ENCODE results near the gene ERICH6B.

ERICH6B gene

DNA sequence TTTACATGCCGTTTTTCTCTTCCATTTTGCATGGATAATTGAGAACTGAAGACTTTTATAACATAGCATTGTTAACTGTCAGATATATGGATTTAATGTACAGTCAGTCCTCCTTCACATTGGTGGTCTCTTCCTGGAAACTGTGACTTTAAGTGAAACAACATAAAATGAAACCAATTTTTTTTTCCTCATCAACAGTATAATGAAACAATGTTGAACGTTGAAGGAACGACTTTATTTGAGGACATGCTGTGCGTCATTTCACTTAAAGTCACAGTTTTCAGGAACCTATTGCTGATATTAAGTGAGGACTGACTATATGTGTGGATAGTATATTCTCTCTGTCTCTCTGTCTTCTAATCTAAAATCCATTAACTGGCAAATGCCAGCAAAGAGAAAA lies 96.0 kb downstream of the ERICH6B start:
- Histone ChIP-seq H3K9me3 (ENCODE audit: insufficient read depth, low read depth, low read length) (no peaks in the 10 kb centered on the region), H3K9ac (ENCODE audit: low read depth, low read length) (no peak overlapping the region), H3K27me3 (ENCODE audit: insufficient read depth, low read length) (no peaks in the 10 kb centered on the region), H3K36me3 (ENCODE audit: insufficient read depth, low read length) (peaks cover 79% of the 10 kb centered on the region), H3K4me1 (ENCODE audit: insufficient read depth, low read length) (peaks cover 1% of the 10 kb centered on the region; the same call in 1 of the 2 replicates), H3K4me3 (ENCODE audit: low read length) (no peak overlapping the region), H3K27ac (ENCODE audit: low read depth, low read length) (no peak overlapping the region)
- WGBS = 97% methylated on average over 3 of the region's 4 CpGs

DNA sequence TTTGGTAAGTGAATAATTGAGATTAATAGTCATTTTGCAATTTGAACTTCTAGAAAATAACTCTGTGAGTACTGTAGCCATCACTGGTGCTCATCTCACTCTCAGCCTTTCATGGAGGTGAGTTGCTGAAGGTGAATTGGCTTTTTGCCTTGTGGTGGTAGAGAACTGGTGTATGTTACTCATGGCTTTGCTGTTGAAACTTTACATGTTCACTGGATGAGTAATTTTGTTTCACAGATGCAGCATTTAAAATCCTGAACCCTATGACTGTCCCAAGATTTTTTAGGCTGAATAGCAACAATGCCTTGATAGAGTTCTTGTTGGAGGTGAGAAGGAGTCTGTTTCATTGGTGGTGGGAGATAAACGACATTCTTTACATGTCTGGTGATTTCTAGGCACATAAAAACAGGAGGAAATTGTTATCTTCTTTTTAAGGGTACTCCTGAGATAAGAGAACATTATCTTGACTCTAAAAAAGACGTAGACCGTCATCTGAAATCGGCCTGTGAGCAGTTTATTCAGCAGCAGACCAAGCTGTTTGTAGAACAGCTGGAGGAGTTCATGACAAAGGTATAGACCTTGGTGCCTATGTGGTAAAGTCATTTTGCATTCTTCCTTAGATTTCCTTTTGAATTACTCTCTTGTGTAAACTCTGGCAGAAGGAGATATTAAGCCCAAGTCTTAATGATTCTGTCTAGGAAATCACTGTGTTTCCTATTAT lies 96.9 kb downstream of the ERICH6B start:
- Histone ChIP-seq H3K27ac (ENCODE audit: low read depth, low read length) (no peak overlapping the region), H3K27me3 (ENCODE audit: insufficient read depth, low read length) (no peaks in the 10 kb centered on the region), H3K4me3 (ENCODE audit: low read length) (no peak overlapping the region), H3K9ac (ENCODE audit: low read depth, low read length) (no peak overlapping the region), H3K36me3 (ENCODE audit: insufficient read depth, low read length) (peaks cover 75% of the 10 kb centered on the region), H3K4me1 (ENCODE audit: insufficient read depth, low read length) (no peaks in the 10 kb centered on the region), H3K9me3 (ENCODE audit: insufficient read depth, low read depth, low read length) (no peaks in the 10 kb centered on the region)
- 89% methylated on average over 4 of the region's 4 CpGs for WGBS

DNA sequence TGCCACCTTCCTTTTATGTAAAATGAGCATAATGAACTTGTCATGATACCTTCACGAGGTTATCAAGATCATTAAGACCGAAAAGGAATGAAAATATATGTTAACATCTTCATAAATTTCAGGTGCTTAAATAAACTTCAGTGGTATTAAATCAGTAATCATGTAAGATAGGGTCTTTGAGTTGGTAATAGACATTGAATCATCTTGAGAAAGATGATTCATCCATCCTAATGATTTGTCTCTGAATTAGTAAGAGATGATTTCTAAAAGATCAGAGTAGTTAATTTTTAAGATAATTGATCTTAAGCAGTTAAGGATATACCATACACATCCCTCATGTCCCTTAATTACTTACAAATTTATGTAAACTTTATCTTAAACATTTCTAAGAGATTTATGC lies 98.8 kb downstream of the ERICH6B start:
- no peaks in the 10 kb centered on the region for H3K9me3 ChIP-seq (ENCODE audit: insufficient read depth, low read depth, low read length)
- H3K4me3 ChIP-seq (ENCODE audit: low read length) = no peak overlapping the region
- H3K4me1 ChIP-seq (ENCODE audit: insufficient read depth, low read length) = no peaks in the 10 kb centered on the region
- no peaks in the 10 kb centered on the region for H3K27me3 ChIP-seq (ENCODE audit: insufficient read depth, low read length)
- WGBS = 100% methylated on average over 2 of the region's 2 CpGs
- peaks cover 81% of the 10 kb centered on the region for H3K36me3 ChIP-seq (ENCODE audit: insufficient read depth, low read length)
- no peak overlapping the region for H3K9ac ChIP-seq (ENCODE audit: low read depth, low read length)
- no peak overlapping the region for H3K27ac ChIP-seq (ENCODE audit: low read depth, low read length)

DNA sequence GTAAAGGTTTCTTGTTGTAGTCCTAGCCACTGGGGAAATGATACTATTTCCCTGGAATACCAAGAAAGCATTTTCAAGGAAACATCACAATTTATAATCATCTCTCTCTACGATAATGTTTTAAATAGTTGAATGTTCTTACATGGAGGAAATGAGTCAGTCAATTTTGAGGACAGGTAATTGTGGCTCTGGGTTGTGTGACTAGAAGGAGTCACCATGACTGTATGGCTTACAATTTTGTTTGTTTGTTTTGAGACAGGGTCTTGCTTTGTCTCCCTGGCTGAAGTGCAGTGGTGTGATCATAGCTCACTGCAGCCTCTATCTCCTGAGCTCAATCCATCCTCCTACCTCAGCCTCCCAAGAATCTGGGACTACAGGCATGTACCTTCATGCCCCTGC lies 103.4 kb downstream of the ERICH6B start:
- no peak overlapping the region for H3K4me3 ChIP-seq (ENCODE audit: low read length)
- peaks cover 80% of the 10 kb centered on the region for H3K36me3 ChIP-seq (ENCODE audit: insufficient read depth, low read length)
- no peak overlapping the region for H3K9ac ChIP-seq (ENCODE audit: low read depth, low read length)
- H3K9me3 ChIP-seq (ENCODE audit: insufficient read depth, low read depth, low read length) = no peaks in the 10 kb centered on the region
- H3K4me1 ChIP-seq (ENCODE audit: insufficient read depth, low read length) = no peaks in the 10 kb centered on the region
- H3K27ac ChIP-seq (ENCODE audit: low read depth, low read length) = no peak overlapping the region
- 100% methylated on average over 1 of the region's 1 CpG for WGBS
- no peaks in the 10 kb centered on the region for H3K27me3 ChIP-seq (ENCODE audit: insufficient read depth, low read length)

DNA sequence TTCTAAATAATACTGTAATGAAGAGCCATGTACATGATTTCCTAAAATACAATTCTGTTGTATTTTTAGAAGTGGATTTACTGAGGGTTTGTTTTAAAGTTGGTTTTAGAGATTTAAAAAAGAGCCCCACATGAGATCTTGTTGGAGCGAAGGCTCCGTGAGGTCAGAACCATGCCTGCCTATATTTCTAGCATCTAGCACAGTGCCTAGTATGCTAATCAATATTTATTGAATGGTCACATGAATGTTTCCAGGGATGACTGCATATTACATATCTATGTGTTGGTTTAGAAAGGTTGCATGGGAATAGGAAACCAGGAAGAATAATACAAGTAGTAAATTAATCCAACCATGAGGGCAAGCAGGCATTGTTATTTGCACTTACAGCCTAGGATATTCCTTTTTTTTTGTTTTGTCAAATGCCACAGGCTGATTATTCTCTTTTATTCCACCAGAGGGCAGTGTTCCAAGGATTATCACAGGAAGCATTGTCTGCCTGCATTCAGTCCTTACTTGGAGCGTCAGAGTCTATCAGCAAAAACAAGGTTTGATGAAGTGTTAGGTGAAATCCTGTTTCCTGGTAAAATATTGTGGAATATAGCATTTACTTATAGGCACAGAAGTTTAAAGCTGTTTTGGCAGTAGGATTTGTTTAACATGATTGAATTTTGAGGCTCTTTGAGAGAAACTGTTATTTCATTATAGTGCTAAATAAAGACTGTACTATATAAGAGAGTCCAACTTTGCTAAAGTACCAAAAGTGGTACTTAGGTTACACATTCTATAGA lies 104.0 kb downstream of the ERICH6B start:
- Histone ChIP-seq H3K4me3 (ENCODE audit: low read length) (no peak overlapping the region), H3K27me3 (ENCODE audit: insufficient read depth, low read length) (no peaks in the 10 kb centered on the region), H3K36me3 (ENCODE audit: insufficient read depth, low read length) (peaks cover 80% of the 10 kb centered on the region), H3K27ac (ENCODE audit: low read depth, low read length) (no peak overlapping the region), H3K9ac (ENCODE audit: low read depth, low read length) (no peak overlapping the region), H3K9me3 (ENCODE audit: insufficient read depth, low read depth, low read length) (no peaks in the 10 kb centered on the region), H3K4me1 (ENCODE audit: insufficient read depth, low read length) (no peaks in the 10 kb centered on the region)
- WGBS = 86% methylated on average over 3 of the region's 3 CpGs

DNA sequence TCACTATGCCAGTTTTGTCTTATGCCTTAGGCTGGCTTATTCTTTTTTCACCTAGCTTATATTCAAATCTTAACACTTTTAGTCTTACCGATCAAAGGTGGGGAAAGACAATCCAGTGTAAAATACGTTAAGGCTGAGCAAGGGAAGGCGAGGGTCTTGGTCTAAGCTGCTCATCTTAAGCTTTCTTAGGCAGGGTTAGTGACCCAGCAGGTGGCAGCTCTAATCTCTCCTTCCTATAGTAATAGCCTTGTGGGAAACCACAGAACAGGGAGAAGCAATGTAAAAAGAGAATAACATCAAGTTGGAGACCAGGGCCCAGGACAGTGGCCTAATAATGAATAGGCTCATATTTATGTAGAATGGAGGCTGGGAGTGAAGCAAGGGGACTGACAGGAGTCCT lies 104.9 kb downstream of the ERICH6B start:
- whole genome bisulfite sequencing = 94% methylated on average over 3 of the region's 3 CpGs
- Histone ChIP-seq H3K4me3 (ENCODE audit: low read length) (no peak overlapping the region), H3K27me3 (ENCODE audit: insufficient read depth, low read length) (no peaks in the 10 kb centered on the region), H3K36me3 (ENCODE audit: insufficient read depth, low read length) (peaks cover 80% of the 10 kb centered on the region), H3K9me3 (ENCODE audit: insufficient read depth, low read depth, low read length) (no peaks in the 10 kb centered on the region), H3K9ac (ENCODE audit: low read depth, low read length) (no peak overlapping the region), H3K27ac (ENCODE audit: low read depth, low read length) (no peak overlapping the region), H3K4me1 (ENCODE audit: insufficient read depth, low read length) (no peaks in the 10 kb centered on the region)

DNA sequence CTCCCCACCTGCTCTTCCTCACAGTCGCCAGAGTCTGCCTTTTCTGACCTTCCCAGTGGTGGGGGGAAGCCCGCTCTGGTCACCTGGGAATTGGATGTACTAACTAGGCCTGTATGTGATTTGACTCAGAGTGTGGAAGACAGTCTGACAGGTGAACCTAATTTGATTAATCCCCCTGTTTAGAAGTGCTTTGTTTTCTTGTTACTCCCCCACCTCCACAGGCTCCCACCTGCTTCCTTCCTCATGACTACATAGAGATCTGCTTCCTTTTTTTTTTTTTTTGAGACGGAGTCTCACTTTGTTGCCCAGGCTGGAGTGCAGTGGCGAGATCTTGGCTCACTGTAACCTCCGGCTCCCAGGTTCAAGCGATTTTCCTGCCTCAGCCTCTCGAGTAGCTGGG lies 106.8 kb downstream of the ERICH6B start:
- no peaks in the 10 kb centered on the region for H3K4me1 ChIP-seq (ENCODE audit: insufficient read depth, low read length)
- no peak overlapping the region for H3K27ac ChIP-seq (ENCODE audit: low read depth, low read length)
- WGBS = 94% methylated on average over 7 of the region's 7 CpGs
- peaks cover 78% of the 10 kb centered on the region for H3K36me3 ChIP-seq (ENCODE audit: insufficient read depth, low read length)
- no peaks in the 10 kb centered on the region for H3K9me3 ChIP-seq (ENCODE audit: insufficient read depth, low read depth, low read length)
- H3K9ac ChIP-seq (ENCODE audit: low read depth, low read length) = no peak overlapping the region
- H3K4me3 ChIP-seq (ENCODE audit: low read length) = no peak overlapping the region
- no peaks in the 10 kb centered on the region for H3K27me3 ChIP-seq (ENCODE audit: insufficient read depth, low read length)

DNA sequence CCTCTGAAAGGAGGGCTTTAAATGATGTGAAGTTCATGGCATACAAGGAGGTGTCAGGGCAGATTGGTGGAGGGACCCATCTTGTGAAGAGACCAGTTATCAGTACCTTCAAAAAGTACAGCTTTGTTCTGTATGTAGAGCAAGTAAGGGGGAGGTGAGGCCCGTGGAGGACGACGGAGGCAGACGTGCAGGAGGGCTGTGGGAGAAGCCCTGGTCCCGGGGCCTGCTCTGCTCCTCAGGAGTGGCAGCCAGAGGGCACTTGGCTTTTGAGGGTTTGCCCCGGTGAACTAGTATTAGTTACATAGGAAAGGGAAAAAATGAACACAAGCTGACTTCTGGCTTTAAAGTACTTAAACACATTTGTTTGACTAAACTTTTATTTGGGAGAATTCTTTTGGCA lies 108.7 kb downstream of the ERICH6B start:
- H3K9me3 ChIP-seq (ENCODE audit: insufficient read depth, low read depth, low read length) = no peaks in the 10 kb centered on the region
- H3K27me3 ChIP-seq (ENCODE audit: insufficient read depth, low read length) = no peaks in the 10 kb centered on the region
- no peak overlapping the region for H3K4me3 ChIP-seq (ENCODE audit: low read length)
- WGBS = 91% methylated on average over 6 of the region's 6 CpGs
- H3K36me3 ChIP-seq (ENCODE audit: insufficient read depth, low read length) = peaks cover 81% of the 10 kb centered on the region
- no peaks in the 10 kb centered on the region for H3K4me1 ChIP-seq (ENCODE audit: insufficient read depth, low read length)
- H3K9ac ChIP-seq (ENCODE audit: low read depth, low read length) = no peak overlapping the region
- no peak overlapping the region for H3K27ac ChIP-seq (ENCODE audit: low read depth, low read length)

DNA sequence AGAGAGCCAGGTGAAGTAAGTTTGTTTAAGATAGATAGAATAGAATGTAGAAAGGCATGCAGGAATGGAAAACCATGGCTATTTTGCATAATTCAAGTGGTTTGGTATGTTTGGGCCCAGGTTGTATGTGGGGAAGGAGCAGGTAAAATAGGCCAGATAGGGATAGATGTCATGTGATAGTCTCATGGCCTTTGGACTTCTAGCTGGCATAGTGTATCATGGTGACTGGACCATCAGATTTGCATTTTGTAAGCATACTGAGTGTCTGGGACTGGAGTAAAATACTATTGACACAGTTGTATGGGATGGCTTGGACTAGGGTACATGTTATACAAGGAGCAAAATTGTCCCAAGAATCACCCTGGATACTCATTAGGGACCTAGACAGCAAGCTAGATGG lies 111.9 kb downstream of the ERICH6B start:
- no peak overlapping the region for H3K9ac ChIP-seq (ENCODE audit: low read depth, low read length)
- H3K36me3 ChIP-seq (ENCODE audit: insufficient read depth, low read length) = peaks cover 81% of the 10 kb centered on the region
- peaks cover 2% of the 10 kb centered on the region; the same call in 1 of the 2 replicates for H3K9me3 ChIP-seq (ENCODE audit: insufficient read depth, low read depth, low read length)
- no peak overlapping the region for H3K4me3 ChIP-seq (ENCODE audit: low read length)
- H3K27me3 ChIP-seq (ENCODE audit: insufficient read depth, low read length) = no peaks in the 10 kb centered on the region
- no peaks in the 10 kb centered on the region for H3K4me1 ChIP-seq (ENCODE audit: insufficient read depth, low read length)
- no peak overlapping the region for H3K27ac ChIP-seq (ENCODE audit: low read depth, low read length)

DNA sequence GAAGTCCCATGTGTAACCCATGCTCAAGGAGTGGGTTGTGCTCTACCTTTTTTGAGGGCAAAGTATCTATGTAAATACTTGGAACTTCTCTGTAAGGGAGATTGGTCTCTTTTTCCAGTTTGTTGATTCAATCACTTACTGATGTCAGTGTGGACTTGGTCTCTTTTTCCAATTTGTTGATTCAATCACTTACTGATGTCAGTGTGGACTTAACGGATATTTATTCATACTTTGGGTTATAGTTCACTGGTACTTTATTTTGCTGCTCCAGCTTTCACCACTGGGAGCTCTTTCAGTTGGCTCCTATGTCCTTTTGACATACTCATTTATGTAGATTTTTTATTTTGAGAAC lies 114.4 kb downstream of the ERICH6B start:
- peaks cover 84% of the 10 kb centered on the region for H3K36me3 ChIP-seq (ENCODE audit: insufficient read depth, low read length)
- H3K4me1 ChIP-seq (ENCODE audit: insufficient read depth, low read length) = no peaks in the 10 kb centered on the region
- H3K9me3 ChIP-seq (ENCODE audit: insufficient read depth, low read depth, low read length) = peaks cover 3% of the 10 kb centered on the region; the same call in 1 of the 2 replicates
- no peak overlapping the region for H3K27ac ChIP-seq (ENCODE audit: low read depth, low read length)
- 63% methylated on average over 1 of the region's 1 CpG for WGBS
- H3K27me3 ChIP-seq (ENCODE audit: insufficient read depth, low read length) = no peaks in the 10 kb centered on the region
- H3K9ac ChIP-seq (ENCODE audit: low read depth, low read length) = no peak overlapping the region
- no peak overlapping the region for H3K4me3 ChIP-seq (ENCODE audit: low read length)

DNA sequence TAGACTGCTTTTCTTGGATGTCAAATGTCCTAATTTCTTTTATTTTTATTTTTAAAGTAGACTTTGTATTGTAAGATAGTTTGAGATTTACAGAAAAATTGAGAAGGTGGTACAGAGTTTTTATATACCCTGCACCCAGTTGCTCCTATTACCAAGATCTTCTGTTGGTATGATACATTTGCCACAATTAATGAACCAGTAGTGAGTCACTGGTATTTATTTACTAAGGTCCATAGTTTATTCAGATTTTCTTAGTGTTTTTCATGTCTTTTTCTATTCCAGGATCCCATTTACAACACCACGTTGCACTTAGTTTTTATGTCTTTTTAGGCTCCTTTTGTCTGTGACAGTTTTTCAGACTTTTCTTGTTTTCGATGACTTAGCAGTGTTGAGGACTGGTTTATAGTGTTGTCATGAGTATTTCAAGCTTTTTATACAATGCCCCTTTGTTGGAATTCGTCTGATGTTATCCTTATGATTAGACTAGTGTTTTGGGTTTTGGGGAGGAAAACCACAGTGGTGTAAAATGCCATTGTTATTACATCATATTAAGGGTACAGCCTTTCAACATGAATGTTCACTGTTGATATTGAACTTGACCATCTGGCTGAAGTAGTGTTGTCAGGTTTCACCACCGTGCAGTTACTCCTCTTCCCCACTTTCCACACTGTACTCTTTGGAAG lies 114.9 kb downstream of the ERICH6B start:
- Histone ChIP-seq H3K4me3 (ENCODE audit: low read length) (no peak overlapping the region), H3K9ac (ENCODE audit: low read depth, low read length) (no peak overlapping the region), H3K27ac (ENCODE audit: low read depth, low read length) (no peak overlapping the region), H3K4me1 (ENCODE audit: insufficient read depth, low read length) (no peaks in the 10 kb centered on the region), H3K27me3 (ENCODE audit: insufficient read depth, low read length) (no peaks in the 10 kb centered on the region), H3K36me3 (ENCODE audit: insufficient read depth, low read length) (peaks cover 85% of the 10 kb centered on the region), H3K9me3 (ENCODE audit: insufficient read depth, low read depth, low read length) (peaks cover 3% of the 10 kb centered on the region; the same call in 1 of the 2 replicates)
- WGBS = 97% methylated on average over 4 of the region's 4 CpGs
